DMS114 treated with DMSO at 0.1 percent for 48 hours (cell line): Measurements from ENCODE around the gene MBD3L2.
"Not testable (repeated sequence)": the region's sequence is repeated elsewhere in the genome, so short reads cannot be mapped to it uniquely, and the experiment has no call there.

Experiments used
- DNase-seq: peaks from one replicate; lab custom pipeline; 2025; ENCODE audit not compliant: unreplicated experiment; lab: John Stamatoyannopoulos, UW

Gene MBD3L2

DNA sequence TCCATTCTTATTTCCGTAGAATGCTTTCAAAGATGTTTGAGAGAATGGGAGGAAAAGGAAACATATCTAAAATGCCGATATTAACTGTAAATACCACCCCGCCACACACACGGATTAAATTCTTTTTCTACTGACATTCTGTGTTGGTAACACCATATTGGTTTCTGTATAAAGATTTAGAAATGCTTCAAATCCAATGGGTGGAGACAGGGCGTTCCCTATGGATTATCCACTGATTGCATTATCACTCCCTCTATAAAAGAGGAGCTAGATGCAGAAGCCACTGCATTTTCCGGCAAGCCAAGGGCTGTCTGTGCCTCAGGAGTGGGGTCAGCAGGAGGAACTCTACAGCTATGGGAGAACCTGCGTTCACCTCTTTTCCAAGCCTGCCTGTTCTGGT is at the start of gene MBD3L2:
MBD3L2 (plus strand) TSS at position 301 of the 400 bp plus-strand sequence; CDS start at position 354, 53 bp downstream.
- DNase-seq = not testable (repeated sequence)

- no peak for DNase-seq
Observed at GRCh38 chr19:6999933-7000332, 49.2 kb upstream of the MBD3L2 start.

DNA sequence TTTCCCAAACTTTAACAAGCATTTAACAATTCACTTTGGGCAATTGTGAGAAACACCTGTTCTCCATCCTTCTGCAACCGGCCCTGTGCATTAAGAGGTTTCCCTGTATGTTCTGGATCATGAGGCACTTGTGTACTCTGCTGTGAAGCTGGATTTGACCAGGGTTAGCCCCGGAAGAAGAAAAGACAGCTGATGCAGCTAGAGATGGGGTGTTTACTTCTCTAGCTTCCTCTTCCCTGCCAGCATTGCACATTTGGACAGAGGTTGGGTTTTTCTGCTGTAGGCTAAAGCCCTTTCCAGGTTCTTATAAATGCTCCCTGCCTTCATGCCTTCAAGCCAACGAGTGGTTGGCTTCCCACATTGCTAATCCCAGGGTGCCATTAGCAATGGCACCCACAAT is 48.8 kb upstream of the MBD3L2 start:
- DNase-seq = no peak

DNA sequence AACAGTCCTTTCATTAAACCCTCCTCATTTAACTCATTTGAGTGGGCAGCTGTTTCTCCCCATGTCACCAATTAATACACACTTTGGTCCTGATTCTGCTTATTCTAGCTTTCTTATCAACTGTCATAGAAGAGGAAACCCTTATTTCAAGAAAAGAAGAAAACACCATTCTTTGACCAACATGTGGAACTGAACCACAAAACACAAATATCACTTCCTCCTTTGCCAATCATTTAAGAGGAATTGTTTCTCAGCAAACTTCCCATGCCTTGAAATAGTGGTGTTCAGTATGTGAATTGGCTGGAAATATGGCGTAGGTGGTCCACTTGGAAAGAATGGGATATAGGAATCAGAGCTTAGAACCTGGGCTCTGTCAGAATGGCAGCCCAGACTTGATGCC is 48.3 kb upstream of the MBD3L2 start:
- DNase-seq = no peak

DNA sequence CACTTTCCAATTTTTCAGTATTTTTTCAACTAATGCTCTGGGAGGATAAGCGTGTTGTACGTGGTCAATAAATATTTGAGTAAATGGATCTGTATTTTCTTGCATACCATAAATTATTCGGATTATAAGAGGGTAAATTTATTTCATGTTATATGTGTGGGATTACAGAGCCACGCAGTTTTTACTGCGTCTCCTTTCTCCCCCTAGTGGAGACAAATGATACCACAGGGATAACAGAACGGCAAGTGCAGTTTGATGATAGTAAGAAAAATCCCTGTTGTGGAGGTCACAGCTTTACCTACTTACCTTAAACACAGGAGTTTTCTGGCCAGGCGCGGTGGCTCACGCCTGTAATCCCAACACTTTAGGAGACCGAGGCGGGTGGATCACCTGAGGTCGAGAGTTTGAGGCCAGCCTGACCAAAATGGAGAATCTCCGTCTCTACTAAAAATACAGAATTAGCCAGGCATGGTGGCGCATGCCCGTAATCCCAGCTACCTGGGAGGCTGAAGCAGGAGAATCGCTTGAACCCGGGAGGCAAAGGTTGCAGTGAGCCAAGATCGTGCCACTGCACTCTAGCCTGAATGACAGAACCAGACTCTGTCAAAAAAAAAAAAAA is 44.7 kb upstream of the MBD3L2 start:
- DNase-seq = peak; percentile 15

DNA sequence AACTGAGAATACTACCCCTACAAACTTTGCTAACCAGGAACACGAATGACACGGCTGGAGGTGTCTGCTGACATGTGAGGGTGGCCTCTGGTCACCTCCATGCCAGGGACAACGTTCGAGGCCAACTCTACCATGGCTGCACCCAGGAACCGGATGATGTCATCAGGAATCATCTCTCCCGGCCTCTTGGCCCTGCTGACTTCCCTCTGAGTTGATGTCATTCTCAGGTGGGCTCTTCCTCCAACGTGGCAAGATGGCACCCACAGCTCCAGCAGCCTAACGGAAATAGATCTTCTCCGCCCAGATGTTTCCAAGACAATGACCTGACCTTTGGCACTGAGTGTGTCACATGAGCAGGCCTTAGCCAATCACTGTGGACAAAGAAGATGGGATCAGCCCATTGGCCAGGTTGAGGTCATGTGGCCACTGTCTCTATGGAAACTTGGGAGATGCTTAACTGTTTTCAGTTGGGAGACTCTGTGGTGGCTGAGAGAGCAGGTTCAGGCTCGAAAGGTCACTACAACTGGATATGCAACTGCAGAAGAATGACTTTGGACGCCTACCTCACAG is 42.9 kb upstream of the MBD3L2 start:
- no peak for DNase-seq

- no peak for DNase-seq
Observed at GRCh38 chr19:7007859-7008258, 41.3 kb upstream of the MBD3L2 start.

DNA sequence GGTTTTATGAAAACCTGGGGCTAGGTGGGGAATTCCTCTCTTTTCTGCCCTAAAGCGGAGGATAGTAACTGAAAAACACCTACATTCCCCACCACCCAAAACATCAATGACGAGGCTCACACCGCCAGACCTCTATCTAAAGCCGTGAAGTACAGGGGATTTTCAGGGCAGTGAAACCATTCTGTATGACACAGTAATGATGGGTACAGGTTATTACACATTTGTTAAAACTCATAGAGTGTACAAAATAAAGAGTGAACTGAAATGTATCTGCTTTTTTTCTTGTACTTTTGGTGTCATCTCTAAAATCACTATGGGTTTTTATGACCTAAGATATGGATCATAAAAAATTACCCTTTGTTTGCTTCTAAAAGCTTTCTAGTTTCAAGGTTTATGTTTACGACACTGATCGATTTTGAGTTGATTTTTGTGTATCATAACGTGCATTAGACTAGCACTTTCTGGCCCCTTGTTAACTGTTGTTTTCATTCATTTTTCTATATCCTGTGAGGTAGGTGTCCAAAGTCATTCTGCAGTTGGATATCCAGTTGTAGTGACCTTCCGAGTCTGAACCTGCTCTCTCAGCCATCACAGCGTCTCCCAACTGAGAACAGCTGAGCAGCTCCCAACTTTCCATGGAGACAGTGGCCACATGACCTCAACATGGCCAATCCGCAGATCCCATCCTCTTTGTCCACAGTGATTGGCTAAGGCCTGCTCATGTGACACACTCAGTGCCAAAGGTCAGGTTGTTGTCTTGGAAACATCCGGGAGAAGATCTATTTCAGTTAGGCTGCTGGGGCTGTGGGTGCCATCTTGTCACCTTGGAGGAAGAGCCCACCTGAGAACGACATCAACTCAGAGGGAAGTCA is 38.2 kb upstream of the MBD3L2 start:
- DNase-seq = no peak

GRCh38 chr19:7013678-7014077 is 35.4 kb upstream of the MBD3L2 start:
- DNase-seq = no peak

DNA sequence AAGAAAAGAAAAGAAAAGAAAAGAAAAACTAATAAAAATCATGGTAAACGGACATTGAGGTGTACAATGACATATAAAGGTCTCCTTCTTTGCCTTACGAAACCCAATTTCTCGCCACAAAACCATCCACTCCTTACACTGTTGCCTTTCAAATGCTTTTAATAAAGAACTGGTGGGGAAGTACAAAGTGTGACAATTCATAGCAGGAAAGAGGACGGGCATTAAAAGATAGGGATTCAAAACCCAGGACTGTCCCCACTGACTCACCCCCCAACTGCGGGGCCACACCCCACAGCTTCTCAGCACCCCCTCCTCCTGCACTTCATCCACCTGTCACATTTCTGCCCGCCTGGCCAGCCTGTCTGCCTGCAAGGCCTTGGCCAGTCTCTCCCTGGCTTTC is 30.3 kb upstream of the MBD3L2 start:
- DNase-seq = no peak

DNA sequence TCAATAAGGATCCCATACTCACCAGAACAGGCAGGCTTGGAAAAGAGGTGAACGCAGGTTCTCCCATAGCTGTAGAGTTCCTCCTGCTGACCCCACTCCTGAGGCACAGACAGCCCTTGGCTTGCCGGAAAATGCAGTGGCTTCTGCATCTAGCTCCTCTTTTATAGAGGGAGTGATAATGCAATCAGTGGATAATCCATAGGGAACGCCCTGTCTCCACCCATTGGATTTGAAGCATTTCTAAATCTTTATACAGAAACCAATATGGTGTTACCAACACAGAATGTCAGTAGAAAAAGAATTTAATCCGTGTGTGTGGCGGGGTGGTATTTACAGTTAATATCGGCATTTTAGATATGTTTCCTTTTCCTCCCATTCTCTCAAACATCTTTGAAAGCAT is 27.8 kb upstream of the MBD3L2 start, which contains the start of gene MBD3L2B:
MBD3L2B (minus strand) TSS at position 101 of the 400 bp plus-strand sequence; CDS start at position 67, 34 bp downstream.
- DNase-seq = not testable (repeated sequence)

GRCh38 chr19:7028790-7029189 is 20.3 kb upstream of the MBD3L2 start:
- DNase-seq = not testable (repeated sequence)

DNA sequence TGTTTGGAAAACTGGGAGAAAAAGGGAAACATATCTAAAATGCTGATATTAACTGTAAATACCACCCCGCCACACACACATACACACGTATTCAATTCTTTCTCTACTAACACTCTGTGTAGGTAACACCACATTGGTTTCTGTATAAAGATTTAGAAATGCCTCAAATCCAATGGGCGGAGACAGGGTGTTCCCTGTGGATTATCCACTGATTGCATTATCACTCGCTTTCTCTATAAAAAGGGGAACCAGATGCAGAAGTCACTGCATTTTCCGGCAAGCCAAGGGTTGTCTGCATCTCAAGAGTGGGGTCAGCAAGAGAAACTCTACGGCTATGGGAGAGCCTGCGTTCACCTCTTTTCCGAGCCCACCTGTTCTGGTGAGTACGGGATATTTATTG is 18.8 kb upstream of the MBD3L2 start, which contains the start of gene MBD3L5:
MBD3L5 (plus strand) TSS at position 301 of the 400 bp plus-strand sequence; CDS start at position 335, 34 bp downstream.
- DNase-seq = not testable (repeated sequence)

- DNase-seq = not testable (repeated sequence)
Observed at GRCh38 chr19:7040079-7040478, 9.0 kb upstream of the MBD3L2 start, which contains the start of gene MBD3L4. MBD3L4 (minus strand) TSS chr19:7040179; CDS start chr19:7040144, 35 bp downstream.

DNA sequence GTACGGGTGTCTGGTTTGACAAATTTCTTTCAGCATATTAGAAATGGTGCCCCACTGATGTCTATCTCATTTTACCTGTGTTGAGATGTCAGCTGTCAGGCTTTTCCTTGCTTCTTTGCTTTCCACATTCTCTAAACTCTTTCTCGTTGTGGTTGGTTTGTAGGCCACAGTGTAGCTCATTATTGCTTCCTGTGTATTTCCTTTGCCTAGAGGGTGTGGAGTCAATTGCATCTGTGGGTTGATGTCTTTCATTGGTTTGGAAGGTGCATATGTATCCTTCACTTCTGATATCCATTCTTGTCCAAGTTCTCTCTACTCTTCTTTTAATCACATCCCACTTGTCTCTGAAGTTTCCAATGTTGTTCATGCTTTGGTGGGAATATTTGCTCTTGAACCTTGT is 7.6 kb upstream of the MBD3L2 start:
- DNase-seq = not testable (repeated sequence)

GRCh38 chr19:7051421-7051820 is 2.3 kb downstream of the MBD3L2 start:
- not testable (repeated sequence) for DNase-seq

DNA sequence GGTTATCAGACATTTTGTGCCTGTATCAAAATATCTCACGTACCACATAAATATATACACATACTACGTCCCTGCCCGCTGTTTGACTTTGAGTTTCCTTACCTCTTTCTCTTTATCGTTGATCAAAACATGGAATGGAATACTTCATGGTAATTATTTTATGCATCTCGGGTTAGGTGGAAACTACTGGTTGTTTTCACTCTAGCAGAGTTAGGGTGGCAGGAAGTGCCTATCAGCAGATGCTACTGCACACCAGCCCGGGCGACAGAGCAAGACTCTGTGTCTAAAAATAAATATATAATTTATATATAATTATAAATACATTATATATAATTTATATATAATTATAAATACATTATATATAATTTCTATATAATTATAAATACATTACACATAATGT is 3.8 kb downstream of the MBD3L2 start:
- not testable (repeated sequence) for DNase-seq

GRCh38 chr19:7054635-7055368 is 5.7 kb downstream of the MBD3L2 start:
- not testable (repeated sequence) for DNase-seq

DNA sequence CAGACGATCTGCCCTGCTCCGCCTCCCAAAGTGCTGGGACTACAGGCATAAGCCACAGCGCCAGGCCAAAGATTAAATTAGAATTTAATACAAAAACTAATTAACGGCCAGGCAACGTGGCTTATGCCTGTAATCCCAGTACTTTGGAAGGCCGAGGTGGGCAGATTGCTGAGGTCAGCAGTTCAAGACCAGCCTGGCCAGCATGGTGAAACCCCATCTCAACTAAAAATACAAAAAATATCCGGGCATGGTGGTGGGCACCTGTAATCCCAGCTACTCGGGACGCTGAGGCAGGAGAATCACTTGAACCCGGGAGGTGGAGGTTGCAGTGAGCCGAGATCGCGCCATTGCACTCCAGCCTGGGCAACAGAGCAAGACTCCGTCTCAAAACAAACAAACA is 6.6 kb downstream of the MBD3L2 start:
- not testable (repeated sequence) for DNase-seq

DNA sequence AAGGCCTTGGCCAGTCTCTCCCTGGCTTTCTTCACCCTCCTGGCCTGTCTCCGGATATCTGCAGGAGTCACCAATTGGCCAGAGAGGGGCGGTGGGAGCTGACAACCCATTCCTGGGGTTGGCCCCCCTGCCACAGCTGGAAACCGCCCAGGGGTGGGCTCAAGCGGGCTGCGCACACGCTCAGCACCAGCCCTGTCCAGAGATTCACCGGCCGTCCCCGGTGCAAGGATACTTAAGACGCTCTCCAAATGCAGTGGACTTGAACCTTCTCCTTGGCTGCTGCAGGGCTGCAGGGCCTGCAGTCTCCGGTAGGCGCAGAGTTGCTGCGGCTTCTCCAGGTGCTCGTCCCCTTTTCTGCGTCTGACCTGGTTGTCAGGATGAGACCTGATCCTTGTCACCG is 7.2 kb downstream of the MBD3L2 start:
- not testable (repeated sequence) for DNase-seq

GRCh38 chr19:7058576-7058975 is 9.5 kb downstream of the MBD3L2 start, which contains the start of gene MBD3L3:
MBD3L3 (minus strand) TSS chr19:7058676; CDS start chr19:7058605, 71 bp downstream.
- DNase-seq = not testable (repeated sequence)
